Mucosa of rectum (tissue), 2 donors: ENCODE measurements around the gene CYP26C1.
"Not testable (repeated sequence)": the region's sequence is repeated elsewhere in the genome, so short reads cannot be mapped to it uniquely, and the experiment has no call there.

Experiments used
- H3K27ac ChIP-seq, 2 donors: one replicate each; pipeline ENCODE4 v1.7.0; 2013; ENCODE audit warnings: inconsistent platforms in 2 of 2, low read depth in 2 of 2, low read length in 2 of 2
- H3K27me3 ChIP-seq, 2 donors: one replicate each; pipeline ENCODE4 v1.7.0; 2013; ENCODE audit warnings: low read length in 2 of 2; ENCODE audit not compliant: control insufficient read depth in 2 of 2, insufficient read depth in 2 of 2
- H3K36me3 ChIP-seq, 2 donors: one replicate each; pipeline ENCODE4 v1.7.0; 2013; ENCODE audit warnings: low read length in 2 of 2; ENCODE audit not compliant: control insufficient read depth in 2 of 2, insufficient read depth in 2 of 2
- H3K4me1 ChIP-seq, 2 donors: one replicate each; pipeline ENCODE4 v1.7.0; 2013; ENCODE audit warnings: low read length in 2 of 2, mild to moderate bottlenecking in 1 of 2; ENCODE audit not compliant: control insufficient read depth in 2 of 2, insufficient read depth in 2 of 2
- H3K4me3 ChIP-seq, 2 donors: one replicate each; pipeline ENCODE4 v1.7.0; 2013; ENCODE audit warnings: low read length in 2 of 2
- H3K9ac ChIP-seq, 2 donors: one replicate each; pipeline ENCODE4 v1.7.0; 2013; ENCODE audit warnings: low read length in 2 of 2, low read depth in 1 of 2, mild to moderate bottlenecking in 1 of 2
- H3K9me3 ChIP-seq, 2 donors: one replicate each; pipeline ENCODE4 v1.7.0; 2013; ENCODE audit warnings: low read length in 2 of 2; ENCODE audit not compliant: control insufficient read depth in 2 of 2
- donor health status: healthy.
- donor health status: Normal muscosa, but diverticular disease.

The CYP26C1 gene

GRCh38 chr10:93091960-93092359 lies 31.4 kb downstream of the CYP26C1 start:
- Histone ChIP-seq H3K9me3 (no peaks in the 10 kb centered on the region), H3K27ac (no peak overlapping the region), H3K4me3 (no peak overlapping the region), H3K4me1 (no peaks in the 10 kb centered on the region), H3K9ac (no peak overlapping the region), H3K36me3 (no peaks in the 10 kb centered on the region), H3K27me3 (no peaks in the 10 kb centered on the region)

- H3K27me3 ChIP-seq = no peaks in the 10 kb centered on the region
- H3K4me3 ChIP-seq = no peak overlapping the region
- no peaks in the 10 kb centered on the region for H3K9me3 ChIP-seq
Observed at GRCh38 chr10:93095225-93095624, 34.6 kb downstream of the CYP26C1 start.

GRCh38 chr10:93096901-93097300 lies 36.3 kb downstream of the CYP26C1 start:
- H3K4me1 ChIP-seq = no peaks in the 10 kb centered on the region
- H3K4me3 ChIP-seq = no peak overlapping the region
- no peaks in the 10 kb centered on the region for H3K36me3 ChIP-seq
- H3K9ac ChIP-seq = no peak overlapping the region
- no peak overlapping the region for H3K27ac ChIP-seq
- no peaks in the 10 kb centered on the region for H3K27me3 ChIP-seq
- no peaks in the 10 kb centered on the region for H3K9me3 ChIP-seq

More at GRCh38 chr10:93095225-93095624, 34.6 kb downstream of the CYP26C1 start:
- no peak overlapping the region for H3K27ac ChIP-seq
- no peaks in the 10 kb centered on the region for H3K4me1 ChIP-seq
- H3K36me3 ChIP-seq = no peaks in the 10 kb centered on the region
- no peak overlapping the region for H3K9ac ChIP-seq

- Histone ChIP-seq H3K4me3 (no peak overlapping the region), H3K9ac (no peak overlapping the region), H3K27me3 (no peaks in the 10 kb centered on the region), H3K27ac (no peak overlapping the region), H3K4me1 (no peaks in the 10 kb centered on the region), H3K9me3 (no peaks in the 10 kb centered on the region), H3K36me3 (no peaks in the 10 kb centered on the region)
Observed at GRCh38 chr10:93097386-93097785, 36.8 kb downstream of the CYP26C1 start.

GRCh38 chr10:93098816-93099215 lies 38.2 kb downstream of the CYP26C1 start:
- H3K4me3 ChIP-seq = no peak overlapping the region
- no peaks in the 10 kb centered on the region for H3K36me3 ChIP-seq
- H3K27ac ChIP-seq = no peak overlapping the region
- no peaks in the 10 kb centered on the region for H3K27me3 ChIP-seq
- H3K9ac ChIP-seq = no peak overlapping the region
- no peaks in the 10 kb centered on the region for H3K9me3 ChIP-seq
- H3K4me1 ChIP-seq = no peaks in the 10 kb centered on the region

- H3K27me3 ChIP-seq = no peaks in the 10 kb centered on the region
- no peak overlapping the region for H3K4me3 ChIP-seq
- H3K4me1 ChIP-seq = no peaks in the 10 kb centered on the region
- H3K36me3 ChIP-seq = no peaks in the 10 kb centered on the region
- peaks cover 0 to 2% of the 10 kb centered on the region in 2 donors for H3K9me3 ChIP-seq
- H3K9ac ChIP-seq = no peak overlapping the region
- no peak overlapping the region for H3K27ac ChIP-seq
Observed at GRCh38 chr10:93099670-93100069, 39.1 kb downstream of the CYP26C1 start.

GRCh38 chr10:93101148-93101547 lies 40.5 kb downstream of the CYP26C1 start:
- not testable (repeated sequence) for H3K27ac ChIP-seq, H3K27me3 ChIP-seq, H3K4me3 ChIP-seq, H3K4me1 ChIP-seq, H3K9me3 ChIP-seq, H3K36me3 ChIP-seq, H3K9ac ChIP-seq

- Histone ChIP-seq H3K9me3 (peaks cover 0 to 2% of the 10 kb centered on the region in 2 donors), H3K27ac (no peak overlapping the region), H3K9ac (no peak overlapping the region), H3K4me1 (no peaks in the 10 kb centered on the region), H3K4me3 (no peak overlapping the region), H3K27me3 (no peaks in the 10 kb centered on the region), H3K36me3 (no peaks in the 10 kb centered on the region)
Observed at GRCh38 chr10:93103953-93104352, 43.4 kb downstream of the CYP26C1 start.

- Histone ChIP-seq H3K9ac (no peak overlapping the region), H3K4me3 (no peak overlapping the region), H3K27me3 (no peaks in the 10 kb centered on the region), H3K27ac (no peak overlapping the region), H3K4me1 (no peaks in the 10 kb centered on the region), H3K36me3 (no peaks in the 10 kb centered on the region), H3K9me3 (peaks cover 0 to 2% of the 10 kb centered on the region in 2 donors)
Observed at GRCh38 chr10:93106631-93107072, 46.1 kb downstream of the CYP26C1 start.

GRCh38 chr10:93110472-93111146 lies 50.0 kb downstream of the CYP26C1 start:
- Histone ChIP-seq H3K4me3 (no peak overlapping the region), H3K9me3 (no peaks in the 10 kb centered on the region), H3K27ac (no peak overlapping the region), H3K9ac (no peak overlapping the region), H3K27me3 (no peaks in the 10 kb centered on the region), H3K36me3 (no peaks in the 10 kb centered on the region), H3K4me1 (no peaks in the 10 kb centered on the region)
